Retinal pigment epithelial cell (primary cell): ENCODE results near the gene RPL34.
A peak's percentile ranks its signal among the peaks of the same experiment; 100 is the strongest.

Experiments
- DNase-seq: peaks from one replicate; pipeline ENCODE4 v3.0.0-alpha.2; 2010; ENCODE audit warnings: low read depth
- H3K4me3 ChIP-seq: 2 replicates; pipeline ENCODE4 v1.5.1; 2011; ENCODE audit warnings: mild to moderate bottlenecking, low read length, control low read depth, moderate library complexity
- TF ChIP-seq, protein P1 (sequence below): conservative IDR thresholded peaks from 2 replicates; pipeline ENCODE4 v1.5.1; 2011; ENCODE audit warnings: low read depth, low read length, control low read depth, inconsistent platforms

The RPL34 gene

DNA sequence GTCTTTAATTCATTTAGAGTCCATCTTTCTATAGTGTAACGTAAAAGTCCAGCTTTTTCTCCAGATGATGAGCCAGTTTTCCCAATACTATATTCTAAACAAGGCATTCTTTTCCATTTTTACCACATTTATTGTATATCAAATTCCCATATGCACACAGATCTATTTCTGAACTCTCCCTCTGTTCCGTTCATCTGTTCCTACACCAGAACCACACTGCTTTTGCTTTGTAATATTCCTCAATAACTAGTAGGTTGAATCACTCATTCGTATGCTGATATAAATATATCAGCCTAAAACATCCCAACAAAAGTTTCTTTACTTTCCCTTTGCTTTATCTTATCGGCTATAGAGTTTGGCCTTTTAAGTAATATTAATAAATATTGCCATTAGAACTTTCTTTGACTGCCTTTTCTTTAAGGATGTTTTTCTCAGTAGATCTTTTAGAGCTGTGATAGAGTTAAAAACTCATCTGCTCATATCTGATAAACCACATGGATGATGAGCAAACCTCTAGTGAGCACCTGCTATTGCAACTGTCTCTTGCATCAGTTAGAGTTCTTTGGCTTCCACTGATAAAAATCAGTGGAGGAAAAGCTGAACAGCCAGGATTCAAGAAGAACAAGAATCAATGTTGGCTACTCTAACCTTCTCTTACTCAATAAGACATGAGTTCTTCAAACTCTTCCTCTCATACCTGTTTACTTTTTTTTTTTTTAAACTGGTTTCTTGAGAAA is 13.1 kb upstream of the RPL34 start:
- TF ChIP-seq, protein P1, sequence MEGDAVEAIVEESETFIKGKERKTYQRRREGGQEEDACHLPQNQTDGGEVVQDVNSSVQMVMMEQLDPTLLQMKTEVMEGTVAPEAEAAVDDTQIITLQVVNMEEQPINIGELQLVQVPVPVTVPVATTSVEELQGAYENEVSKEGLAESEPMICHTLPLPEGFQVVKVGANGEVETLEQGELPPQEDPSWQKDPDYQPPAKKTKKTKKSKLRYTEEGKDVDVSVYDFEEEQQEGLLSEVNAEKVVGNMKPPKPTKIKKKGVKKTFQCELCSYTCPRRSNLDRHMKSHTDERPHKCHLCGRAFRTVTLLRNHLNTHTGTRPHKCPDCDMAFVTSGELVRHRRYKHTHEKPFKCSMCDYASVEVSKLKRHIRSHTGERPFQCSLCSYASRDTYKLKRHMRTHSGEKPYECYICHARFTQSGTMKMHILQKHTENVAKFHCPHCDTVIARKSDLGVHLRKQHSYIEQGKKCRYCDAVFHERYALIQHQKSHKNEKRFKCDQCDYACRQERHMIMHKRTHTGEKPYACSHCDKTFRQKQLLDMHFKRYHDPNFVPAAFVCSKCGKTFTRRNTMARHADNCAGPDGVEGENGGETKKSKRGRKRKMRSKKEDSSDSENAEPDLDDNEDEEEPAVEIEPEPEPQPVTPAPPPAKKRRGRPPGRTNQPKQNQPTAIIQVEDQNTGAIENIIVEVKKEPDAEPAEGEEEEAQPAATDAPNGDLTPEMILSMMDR, result no peak
- DNase-seq, result no peak
- H3K4me3 ChIP-seq, result no peak overlapping the region

DNA sequence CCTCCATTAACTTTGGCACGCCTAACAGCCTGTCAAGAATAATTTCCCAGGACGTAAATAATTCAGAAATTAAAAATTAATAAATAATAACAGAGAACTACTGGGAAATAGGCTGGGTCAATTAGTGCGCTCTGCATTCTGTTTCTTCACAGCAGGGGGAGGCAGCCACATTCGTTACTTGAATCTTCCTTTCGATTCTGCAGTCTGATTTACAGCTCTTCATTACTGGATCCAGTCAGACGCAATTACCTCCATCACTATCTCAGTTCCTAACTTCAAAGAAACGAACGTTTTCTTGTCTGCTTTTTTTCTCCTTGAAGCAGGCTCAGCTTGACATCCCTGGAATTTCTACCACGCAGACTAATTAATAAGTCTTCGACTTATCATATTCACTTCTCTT is 9.0 kb upstream of the RPL34 start:
- TF ChIP-seq, protein P1, result peak; percentile 50
- no peak for DNase-seq
- H3K4me3 ChIP-seq, result peak overlapping the region; percentile 29

DNA sequence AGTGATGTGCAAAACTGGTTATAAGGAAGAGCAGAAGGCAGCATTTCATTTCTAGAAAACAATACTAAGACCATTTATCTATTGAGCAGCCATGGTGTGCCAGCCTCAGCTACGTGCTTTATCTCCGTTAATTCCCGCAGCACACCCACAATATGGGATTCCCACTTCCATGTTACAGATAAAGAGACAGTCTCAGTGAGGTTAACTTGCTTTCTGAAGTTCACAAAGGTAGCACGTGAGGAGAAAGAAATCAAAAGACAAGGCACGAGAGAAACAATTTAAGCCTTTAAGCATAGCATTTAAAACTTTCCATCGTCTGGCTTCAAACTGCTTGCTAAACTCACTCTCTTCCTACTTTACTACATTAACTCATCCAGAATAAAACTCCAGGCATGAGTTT is 8.0 kb upstream of the RPL34 start:
- TF ChIP-seq, protein P1, result no peak
- DNase-seq, result no peak

GRCh38 chr4:108619372-108620100 is 840 bp upstream of the RPL34 start:
- DNase-seq, result no peak
- TF ChIP-seq, protein P1, result no peak
- H3K4me3 ChIP-seq, result peak overlapping the region; percentile 94

More for the DNA sequence above, 8.0 kb upstream of the RPL34 start:
- no peak overlapping the region for H3K4me3 ChIP-seq

GRCh38 chr4:108620933-108621905 is 843 bp downstream of the RPL34 start:
- no peak for DNase-seq
- H3K4me3 ChIP-seq, result peak overlapping the region; percentile 94
- TF ChIP-seq, protein P1, result no peak

DNA sequence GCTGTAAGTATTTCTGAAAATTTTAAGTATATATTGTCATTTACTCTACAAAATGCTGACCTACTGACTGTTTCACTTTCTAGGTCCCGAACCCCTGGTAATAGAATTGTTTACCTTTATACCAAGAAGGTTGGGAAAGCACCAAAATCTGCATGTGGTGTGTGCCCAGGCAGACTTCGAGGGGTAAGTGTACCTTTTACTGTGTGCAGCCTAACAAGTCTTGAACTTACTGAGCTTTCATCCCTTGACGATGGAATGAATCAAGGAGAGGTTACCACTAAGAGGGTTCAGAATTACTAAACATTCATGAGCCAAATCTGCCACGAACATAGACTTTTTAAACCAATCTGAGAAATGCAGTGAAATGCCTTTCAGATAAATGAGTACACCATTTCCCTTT is 1.6 kb downstream of the RPL34 start:
- H3K4me3 ChIP-seq, result peak overlapping the region; percentile 94
- TF ChIP-seq, protein P1, result no peak
- no peak for DNase-seq
